Endothelial cell of umbilical vein (primary cell): ENCODE results near the gene ANO4. TPM values are rescaled to one million over a fixed set of nuclear protein-coding genes. Genes with fewer than 3 reads are reported as not detected.

Experiments
- BruUV-seq: library from RNA; stranded (reverse); fragments of 400-500 nt; replicated peaks from 2 replicates; lab custom pipeline; 2021; lab: Mats Ljungman, UMichigan
- CTCF ChIA-PET: fragments of 300-600, 350-600 bp; sonication (Branson Sonifier 250); formaldehyde crosslinking; loops from one replicate; lab custom pipeline; 2021; ENCODE audit warnings: antibody characterized with exemption, inconsistent platforms; lab: Charles Lee
- POLR2A ChIA-PET: fragments of 300-600, 350-600 bp; sonication (Branson Sonifier 250); formaldehyde crosslinking; loops from one replicate; lab custom pipeline; 2021; ENCODE audit warnings: antibody characterized with exemption, inconsistent platforms; lab: Charles Lee
- DNase-seq: peaks from one replicate; pipeline ENCODE4 v3.0.0-alpha.2; 2011; ENCODE audit warnings: low read depth, low spot score
- FAIRE-seq: peaks from 2 replicates; lab custom pipeline; 2011; peaks lifted over from hg19 to GRCh38; lab: Jason Lieb, UNC
- H2AFZ ChIP-seq: 2 replicates; pipeline ENCODE4 v1.6.0; 2012; ENCODE audit warnings: low read depth, low read length, control low read depth, inconsistent platforms
- H3K27ac ChIP-seq: 2 replicates; pipeline ENCODE4 v1.5.1; 2011; ENCODE audit warnings: low read depth, mild to moderate bottlenecking, control low read depth, low read length, moderate library complexity; ENCODE audit not compliant: insufficient read depth
- H3K27me3 ChIP-seq, 2 experiments: 2 replicates each; pipeline versions ENCODE4 v1.6.0 to v1.6.1; 2011; ENCODE audit warnings: low read length in 2 of 2, mixed read lengths in 1 of 2; ENCODE audit not compliant: control insufficient read depth in 2 of 2, insufficient read depth in 2 of 2
- H3K36me3 ChIP-seq, 2 experiments: 2 replicates in 1 of 2; 3 replicates in 1 of 2; pipeline ENCODE4 v1.5.1; 2011; ENCODE audit warnings: low read length in 2 of 2, mild to moderate bottlenecking in 1 of 2, moderate library complexity in 1 of 2; ENCODE audit not compliant: control insufficient read depth in 2 of 2, insufficient read depth in 2 of 2; ENCODE audit errors: extremely low read depth in 1 of 2
- H3K4me1 ChIP-seq: 3 replicates; pipeline ENCODE4 v1.5.1; 2011; ENCODE audit warnings: mild to moderate bottlenecking, low read length; ENCODE audit not compliant: control insufficient read depth, insufficient read depth; ENCODE audit errors: extremely low read depth
- H3K4me2 ChIP-seq: 2 replicates; pipeline ENCODE4 v1.6.1; 2011; ENCODE audit warnings: low read length, control low read depth, mixed read lengths; ENCODE audit not compliant: insufficient read depth
- H3K4me3 ChIP-seq, 3 experiments: fragments of 200-600 bp in 1 of 3; sonication (generic), shearing (Covaris generic) in 1 of 3; replicated peaks in 1 of 3; 2 replicates each; pipeline ENCODE4 v1.5.1; 2011 to 2016; ENCODE audit warnings: control low read depth in 3 of 3, low read length in 3 of 3, mild to moderate bottlenecking in 2 of 3, inconsistent platforms in 1 of 3, low read depth in 1 of 3, moderate library complexity in 1 of 3; ENCODE audit not compliant: insufficient read depth in 1 of 3
- H3K79me2 ChIP-seq: 2 replicates; pipeline ENCODE4 v1.6.0; 2012; ENCODE audit warnings: low read length, inconsistent platforms; ENCODE audit not compliant: control insufficient read depth, insufficient read depth
- H3K9ac ChIP-seq: replicated peaks from 2 replicates; pipeline ENCODE3; 2011; ENCODE audit warnings: low read length, control low read depth; ENCODE audit not compliant: insufficient read depth; ENCODE audit errors: extremely low read depth
- H3K9me1 ChIP-seq: replicated peaks from 3 replicates; pipeline ENCODE4 v1.6.0; 2011; ENCODE audit warnings: mild to moderate bottlenecking, low read length; ENCODE audit not compliant: control insufficient read depth, insufficient read depth; ENCODE audit errors: extremely low read depth
- H3K9me3 ChIP-seq: replicated peaks from 2 replicates; pipeline ENCODE4 v1.5.1; 2012; ENCODE audit warnings: low read length, inconsistent platforms; ENCODE audit not compliant: control insufficient read depth, insufficient read depth
- H4K20me1 ChIP-seq: replicated peaks from 2 replicates; pipeline ENCODE3; 2011; ENCODE audit warnings: mild to moderate bottlenecking, low read length; ENCODE audit not compliant: control insufficient read depth, insufficient read depth; ENCODE audit errors: extremely low read depth
- EZH2 ChIP-seq: IDR thresholded peaks from 2 replicates; pipeline ENCODE4 v1.6.1; 2012; ENCODE audit warnings: borderline replicate concordance, low read depth, mild to moderate bottlenecking, moderate library complexity, low read length, inconsistent platforms; ENCODE audit not compliant: severe bottlenecking
- FOS ChIP-seq: IDR thresholded peaks from 2 replicates; pipeline ENCODE4 v1.6.1; 2011; ENCODE audit warnings: mild to moderate bottlenecking, low read length, moderate library complexity, borderline replicate concordance; ENCODE audit not compliant: insufficient read depth
- GATA2 ChIP-seq: IDR thresholded peaks from 2 replicates; pipeline ENCODE4 v1.7.0; 2011; ENCODE audit warnings: low read depth, mild to moderate bottlenecking, moderate library complexity, mixed read lengths, low read length; ENCODE audit not compliant: insufficient read length, insufficient read depth
- JUN ChIP-seq: IDR thresholded peaks from 2 replicates; pipeline ENCODE4 v1.6.1; 2011; ENCODE audit warnings: borderline replicate concordance, low read depth; ENCODE audit not compliant: insufficient read length, insufficient read depth
- MYC ChIP-seq: IDR thresholded peaks from one replicate; pipeline ENCODE4 v1.6.1; 2011; ENCODE audit warnings: mild to moderate bottlenecking, low read depth, low read length
- POLR2A ChIP-seq: IDR thresholded peaks from 2 replicates; pipeline ENCODE4 v1.6.1; 2012; ENCODE audit warnings: low read depth, mild to moderate bottlenecking, control low read depth, low read length
- POLR2AphosphoS5 ChIP-seq: IDR thresholded peaks from 2 replicates; pipeline ENCODE4 v1.6.1; 2012; ENCODE audit warnings: low read depth, mild to moderate bottlenecking, control low read depth, low read length, moderate library complexity; ENCODE audit not compliant: insufficient read depth
- dilution Hi-C: fragments of 300-500 bp; cut with MboI; formaldehyde crosslinking; loops from one replicate; pipeline ENCODE4 v1.15.0; 2019; ENCODE audit warnings: low sequenced_read_pairs; ENCODE audit not compliant: extremely low pct_ligation_motif_present
- intact Hi-C: fragments of 100-400 bp; cut with micrococcal nuclease; formaldehyde crosslinking; loops from one replicate; pipeline ENCODE4 v1.10.0; 2022
- polyA plus RNA-seq, 4 experiments: library from polyadenylated mRNA; depleted of rRNA in 3 of 4; stranded (reverse) in 3 of 4; unstranded in 1 of 4; fragments of >200 nt; gene quantifications; 2 replicates each; pipeline versions ENCODE4 v1.2.1 to v1.2.3, GENCODE V29; 2011 to 2012; ENCODE audit warnings: missing spikeins in 1 of 4
- total RNA-seq: library from RNA; stranded (reverse); gene quantifications from 2 replicates; pipeline ENCODE4 v1.2.3, GENCODE V29; 2021
- TF ChIP-seq, protein P1 (sequence below), 2 donors: IDR thresholded peaks; 1 replicate in 1 of 2; 2 replicates in 1 of 2; pipeline ENCODE4 v1.5.1; 2011; ENCODE audit warnings: low read length in 2 of 2, mild to moderate bottlenecking in 2 of 2, moderate library complexity in 2 of 2, control low read depth in 1 of 2, inconsistent platforms in 1 of 2, low read depth in 1 of 2; ENCODE audit not compliant: insufficient read depth in 1 of 2; ENCODE audit errors: extremely low read depth in 1 of 2
- TF ChIP-seq, protein P2 (sequence below): IDR thresholded peaks from 2 replicates; pipeline ENCODE4 v1.6.1; 2011; ENCODE audit not compliant: insufficient read depth, insufficient read length

Gene ANO4
- total and polyA plus RNA-seq, 2 donors (not counting 3 experiments of a cell fraction or from before 2014, with no cell fraction given) = 0.25 TPM; not detected in 1

DNA sequence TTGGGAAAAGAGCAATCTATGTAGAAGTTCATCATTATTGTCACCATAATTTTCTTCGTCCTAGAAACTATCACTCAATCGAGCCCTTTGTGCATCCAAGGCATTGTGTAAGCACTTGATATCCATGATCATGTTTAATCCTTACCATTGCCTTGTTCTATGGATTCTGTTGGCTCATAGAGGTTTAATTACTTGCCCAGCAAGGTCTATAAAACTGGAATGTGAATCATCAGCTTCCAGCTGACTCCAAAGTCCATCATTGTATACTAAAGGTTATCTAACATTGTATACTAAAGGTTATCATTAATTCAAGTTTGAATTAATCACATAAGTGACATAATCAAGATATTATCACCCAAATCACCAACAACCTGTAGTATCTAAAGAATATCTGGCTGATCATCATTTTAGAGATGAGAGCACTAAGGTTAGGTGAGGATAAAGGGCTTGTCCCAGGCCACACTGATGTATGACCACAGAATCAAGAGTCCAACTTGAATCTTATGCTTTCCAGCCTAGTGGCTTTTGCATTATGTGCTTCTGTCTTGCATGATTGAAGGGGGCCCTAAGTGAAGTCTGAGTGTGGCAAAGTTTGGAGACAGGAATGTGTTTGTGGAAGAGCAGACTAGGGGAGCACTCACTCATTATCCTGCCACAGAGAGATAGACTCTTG, 188.1 kb downstream of the ANO4 start:
- intact Hi-C loops (no loop called here), dilution Hi-C loops (no loop called here)
- POLR2A ChIA-PET = no interaction called here
- Histone ChIP-seq H3K9me3 (no peaks in the 10 kb centered on the region), H3K27me3 (no peaks in the 10 kb centered on the region), H3K36me3 (no peaks in the 10 kb centered on the region), H3K9me1 (no peaks in the 10 kb centered on the region), H3K4me1 (no peaks in the 10 kb centered on the region), H3K27ac (no peak overlapping the region), H3K79me2 (no peaks in the 10 kb centered on the region), H4K20me1 (no peaks in the 10 kb centered on the region), H3K4me3 (no peak overlapping the region), H2AFZ (no peak overlapping the region), H3K9ac (no peak overlapping the region), H3K4me2 (no peak overlapping the region)
- TF ChIP-seq POLR2A (no peak), EZH2 (no peak), GATA2 (no peak), FOS (no peak), POLR2AphosphoS5 (no peak), JUN (no peak), MYC (no peak)
- TF ChIP-seq, protein P1, sequence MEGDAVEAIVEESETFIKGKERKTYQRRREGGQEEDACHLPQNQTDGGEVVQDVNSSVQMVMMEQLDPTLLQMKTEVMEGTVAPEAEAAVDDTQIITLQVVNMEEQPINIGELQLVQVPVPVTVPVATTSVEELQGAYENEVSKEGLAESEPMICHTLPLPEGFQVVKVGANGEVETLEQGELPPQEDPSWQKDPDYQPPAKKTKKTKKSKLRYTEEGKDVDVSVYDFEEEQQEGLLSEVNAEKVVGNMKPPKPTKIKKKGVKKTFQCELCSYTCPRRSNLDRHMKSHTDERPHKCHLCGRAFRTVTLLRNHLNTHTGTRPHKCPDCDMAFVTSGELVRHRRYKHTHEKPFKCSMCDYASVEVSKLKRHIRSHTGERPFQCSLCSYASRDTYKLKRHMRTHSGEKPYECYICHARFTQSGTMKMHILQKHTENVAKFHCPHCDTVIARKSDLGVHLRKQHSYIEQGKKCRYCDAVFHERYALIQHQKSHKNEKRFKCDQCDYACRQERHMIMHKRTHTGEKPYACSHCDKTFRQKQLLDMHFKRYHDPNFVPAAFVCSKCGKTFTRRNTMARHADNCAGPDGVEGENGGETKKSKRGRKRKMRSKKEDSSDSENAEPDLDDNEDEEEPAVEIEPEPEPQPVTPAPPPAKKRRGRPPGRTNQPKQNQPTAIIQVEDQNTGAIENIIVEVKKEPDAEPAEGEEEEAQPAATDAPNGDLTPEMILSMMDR (IDR thresholded peaks at IDR 0.05; ENCODE audit: extremely low read depth in 1 of 2, insufficient read depth in 1 of 2, low read depth in 1 of 2, low read length in 2 of 2) = no peak
- TF ChIP-seq, protein P2, sequence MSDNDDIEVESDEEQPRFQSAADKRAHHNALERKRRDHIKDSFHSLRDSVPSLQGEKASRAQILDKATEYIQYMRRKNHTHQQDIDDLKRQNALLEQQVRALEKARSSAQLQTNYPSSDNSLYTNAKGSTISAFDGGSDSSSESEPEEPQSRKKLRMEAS = no peak
- CTCF ChIA-PET = interaction anchor here (1.4 kb wide), 1 partner anchor 14 kb away, joined by 3 read pairs; no protein-coding TSS in a partner anchor
- DNase-seq (no peak), FAIRE-seq (no peak)
- no TSS peak for BruUV-seq
